Stimulated activated CD8-positive, alpha-beta memory T cell treated with anti-CD3 and anti-CD28 coated beads, Interleukin-15, amount 100 ng/mL, for 48 hours (primary cell): Measurements from ENCODE around the gene GPR42.
"Not testable (repeated sequence)": the region's sequence is repeated elsewhere in the genome, so short reads cannot be mapped to it uniquely, and the experiment has no call there.

Experiments
- DNase-seq, 2 donors: peaks; one replicate each; pipeline ENCODE4 v3.0.0-alpha.2; 2020; ENCODE audit warnings: low read depth in 2 of 2

The GPR42 gene

GRCh38 chr19:35363711-35364425 is 7.0 kb upstream of the GPR42 start:
- DNase-seq = no peak

DNA sequence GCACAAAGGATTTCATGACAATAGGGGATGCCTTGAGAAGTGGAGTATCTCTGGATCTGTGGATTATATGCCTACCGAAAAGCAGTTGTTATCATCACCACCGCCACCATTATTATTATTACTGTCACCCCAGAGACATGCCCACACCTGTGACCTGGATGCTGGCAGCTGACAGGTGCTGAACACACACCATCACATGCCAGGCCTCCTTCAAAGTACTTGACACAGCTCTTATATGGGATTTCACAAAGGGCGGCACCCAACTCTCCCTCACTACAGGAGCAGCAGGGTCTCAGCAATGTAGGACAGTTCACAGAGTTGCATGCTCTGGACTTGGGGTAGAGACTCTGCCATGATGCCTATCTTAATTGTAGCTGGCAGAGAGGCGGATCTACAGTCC is 5.6 kb upstream of the GPR42 start:
- no peak for DNase-seq

DNA sequence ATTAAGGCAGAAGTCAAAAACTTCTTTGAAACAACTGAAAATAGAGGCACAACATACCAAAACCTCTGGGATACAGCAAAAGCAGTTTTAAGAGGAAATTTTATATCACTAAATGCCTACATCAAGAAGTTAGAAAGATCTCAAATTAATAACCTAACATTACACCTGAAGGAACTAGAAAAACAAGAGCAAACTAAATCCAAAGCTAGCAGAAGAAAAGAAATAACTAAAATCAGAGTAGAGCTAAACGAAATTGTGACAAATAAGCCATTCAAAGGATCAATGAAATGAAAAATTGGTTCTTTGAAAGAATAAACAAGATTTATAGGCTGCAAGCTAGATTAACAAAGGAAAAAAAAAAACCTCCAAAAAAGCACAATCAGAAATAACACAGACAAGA is 2.5 kb upstream of the GPR42 start:
- no peak for DNase-seq

- no peak for DNase-seq
These were observed 1.3 kb upstream of the GPR42 start for GRCh38 chr19:35369522-35369921.

- no peak for DNase-seq
These were observed 2.6 kb downstream of the GPR42 start for GRCh38 chr19:35373492-35373891.

DNA sequence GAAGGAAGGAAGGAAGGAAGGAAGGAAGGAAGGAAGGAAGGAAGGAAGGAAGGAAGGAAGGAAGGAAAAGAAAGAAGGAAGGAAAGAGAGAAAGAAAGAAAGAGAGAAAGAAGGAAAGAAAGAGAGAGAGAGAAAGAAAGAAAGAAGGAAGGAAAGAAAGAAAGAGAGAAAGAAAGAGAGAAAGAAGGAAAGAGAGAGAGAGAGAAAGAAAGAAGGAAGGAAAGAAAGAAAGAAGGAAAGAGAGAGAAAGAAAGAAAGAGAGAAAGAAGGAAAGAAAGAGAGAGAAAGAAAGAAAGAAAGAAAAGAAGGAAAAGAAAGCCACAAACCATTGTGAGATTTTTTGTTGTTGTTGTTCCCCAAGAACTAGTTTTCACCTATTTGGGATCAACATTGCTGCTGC is 3.2 kb downstream of the GPR42 start:
- DNase-seq = not testable (repeated sequence)

DNA sequence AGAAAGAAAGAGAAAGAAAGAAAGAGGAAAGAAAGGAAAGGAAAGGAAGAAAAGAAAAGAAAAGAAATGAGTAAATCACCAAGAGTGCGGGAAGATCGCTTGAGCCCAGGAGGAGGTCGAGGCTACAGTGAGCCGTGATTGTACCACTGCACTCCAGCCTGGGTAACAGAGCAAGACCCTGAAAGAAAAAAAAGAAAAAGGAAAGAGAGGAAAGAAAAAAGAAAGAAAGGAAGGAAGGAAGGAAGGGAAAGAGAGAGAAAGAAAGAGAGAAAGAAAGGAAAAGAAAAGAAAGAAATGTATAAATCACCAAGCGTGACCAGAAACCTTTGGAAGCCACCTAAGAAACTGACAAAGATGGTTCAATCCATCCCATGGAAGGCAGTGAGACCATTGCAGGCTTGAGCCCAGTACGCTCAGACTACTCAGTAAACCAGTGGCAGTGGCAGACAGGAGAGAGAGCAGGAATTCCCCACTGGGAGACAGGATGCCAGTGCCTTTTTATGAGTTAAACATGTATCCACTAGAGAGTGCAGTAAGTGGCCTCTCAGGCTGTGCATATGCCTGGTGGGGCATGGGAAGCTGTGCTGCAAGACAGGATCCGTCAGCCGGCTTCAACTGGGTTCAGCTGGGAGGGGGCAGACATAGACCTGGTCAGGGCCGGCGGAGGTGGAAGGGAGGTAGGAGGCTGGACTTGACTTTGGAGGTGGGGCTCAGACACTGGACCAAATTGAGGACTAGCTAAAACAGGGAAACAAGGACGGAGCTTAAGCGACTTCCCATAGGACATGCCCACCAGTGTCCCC is 4.8 kb downstream of the GPR42 start:
- DNase-seq = no peak

DNA sequence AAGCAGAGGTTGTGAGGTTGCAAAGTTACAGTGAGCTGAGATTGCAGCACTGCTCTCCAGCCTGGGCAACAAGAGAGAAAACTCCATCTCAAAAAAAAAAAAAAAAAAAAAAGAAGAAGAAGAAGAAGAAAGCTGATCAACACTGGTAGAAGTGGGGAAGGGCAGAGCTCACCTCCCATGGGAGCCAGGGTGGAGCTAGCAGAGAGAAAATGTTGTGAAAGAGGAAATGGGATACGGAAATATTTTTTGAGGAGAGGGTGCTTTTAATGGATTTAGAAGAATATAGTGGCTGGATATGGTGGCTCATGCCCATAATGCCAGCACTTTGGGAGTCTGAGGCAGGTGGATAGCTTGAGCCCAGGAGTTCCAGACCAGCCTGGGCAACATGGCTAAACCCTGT is 6.8 kb downstream of the GPR42 start:
- DNase-seq = no peak

- no peak for DNase-seq
These were observed 7.5 kb downstream of the GPR42 start for GRCh38 chr19:35378356-35378755.

- not testable (repeated sequence) for DNase-seq
These were observed 8.7 kb downstream of the GPR42 start for GRCh38 chr19:35379545-35379944.

DNA sequence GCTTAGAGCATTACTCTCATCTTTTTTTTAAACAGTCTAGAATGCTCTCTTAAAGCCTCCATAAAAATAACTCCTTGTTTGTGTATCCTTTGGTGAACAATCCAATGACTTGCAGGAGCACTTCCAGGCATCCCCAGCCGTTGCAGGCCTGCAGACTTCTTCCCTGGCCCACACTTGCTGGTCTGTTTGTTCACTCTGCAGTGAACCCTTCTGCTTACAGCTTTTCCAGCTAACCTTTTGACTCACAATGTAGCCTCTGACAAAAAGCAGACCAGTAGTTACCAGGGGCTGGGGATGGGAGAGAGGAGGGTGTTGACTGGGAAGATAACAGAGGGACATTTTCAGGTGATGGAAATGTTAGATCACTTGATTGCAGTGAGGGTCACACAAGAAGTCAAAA is 9.1 kb downstream of the GPR42 start:
- DNase-seq = no peak

DNA sequence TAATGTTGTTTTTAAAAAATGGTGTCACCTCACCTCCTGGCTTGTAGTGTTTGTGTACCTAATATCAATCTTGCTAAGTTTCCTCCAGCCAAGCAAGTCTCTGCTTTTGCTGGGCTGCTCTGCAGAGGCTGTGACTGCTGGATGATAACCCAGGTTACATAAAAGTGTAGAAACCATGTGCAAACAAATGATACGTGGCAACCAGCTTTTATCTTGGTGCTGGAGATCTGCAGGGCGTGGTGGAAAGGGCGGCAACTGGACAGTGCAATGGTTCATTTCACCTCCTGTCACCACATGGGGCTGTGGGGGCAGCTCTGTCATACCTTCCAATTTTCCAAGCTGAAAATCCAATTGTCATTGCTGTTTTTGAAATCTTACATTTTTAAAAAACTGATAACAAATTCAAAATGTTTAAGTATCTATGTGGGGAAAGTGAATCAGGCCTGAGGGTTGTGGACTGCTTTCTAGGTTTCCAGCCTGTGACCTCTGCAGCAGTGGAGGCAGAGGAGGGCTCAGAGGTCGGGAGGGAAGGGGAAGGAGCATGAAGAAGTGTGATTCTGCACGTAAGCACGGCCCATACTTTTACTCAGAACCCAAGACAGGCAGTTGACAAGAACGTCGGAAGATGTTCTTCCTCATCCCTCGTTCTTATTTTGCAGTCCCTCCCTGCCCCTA is 9.7 kb downstream of the GPR42 start:
- DNase-seq = no peak

GRCh38 chr19:35381318-35381717 is 10.4 kb downstream of the GPR42 start:
- DNase-seq = no peak

DNA sequence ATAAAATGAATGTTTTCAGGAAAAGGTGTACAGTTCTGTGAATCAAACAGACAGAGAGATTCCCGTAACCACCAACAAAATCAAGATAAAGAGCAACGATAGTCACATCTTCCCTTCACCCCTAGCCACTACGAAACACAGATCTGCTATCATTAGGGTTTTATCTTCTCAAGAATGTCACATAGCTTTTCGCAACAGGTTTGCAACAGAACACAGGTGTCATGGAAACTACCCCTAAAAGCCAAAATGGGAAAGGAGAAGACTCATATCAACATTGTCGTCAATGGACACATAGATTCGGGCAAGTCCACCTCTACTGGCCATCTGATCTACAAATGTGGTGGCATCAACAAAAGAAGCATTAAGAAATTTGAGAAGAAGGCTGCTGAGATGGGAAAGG is 11.1 kb downstream of the GPR42 start:
- no peak for DNase-seq

- no peak for DNase-seq
These were observed 12.7 kb downstream of the GPR42 start for GRCh38 chr19:35383536-35383935.

- no peak for DNase-seq
These were observed 17.6 kb downstream of the GPR42 start for GRCh38 chr19:35388277-35389054.

DNA sequence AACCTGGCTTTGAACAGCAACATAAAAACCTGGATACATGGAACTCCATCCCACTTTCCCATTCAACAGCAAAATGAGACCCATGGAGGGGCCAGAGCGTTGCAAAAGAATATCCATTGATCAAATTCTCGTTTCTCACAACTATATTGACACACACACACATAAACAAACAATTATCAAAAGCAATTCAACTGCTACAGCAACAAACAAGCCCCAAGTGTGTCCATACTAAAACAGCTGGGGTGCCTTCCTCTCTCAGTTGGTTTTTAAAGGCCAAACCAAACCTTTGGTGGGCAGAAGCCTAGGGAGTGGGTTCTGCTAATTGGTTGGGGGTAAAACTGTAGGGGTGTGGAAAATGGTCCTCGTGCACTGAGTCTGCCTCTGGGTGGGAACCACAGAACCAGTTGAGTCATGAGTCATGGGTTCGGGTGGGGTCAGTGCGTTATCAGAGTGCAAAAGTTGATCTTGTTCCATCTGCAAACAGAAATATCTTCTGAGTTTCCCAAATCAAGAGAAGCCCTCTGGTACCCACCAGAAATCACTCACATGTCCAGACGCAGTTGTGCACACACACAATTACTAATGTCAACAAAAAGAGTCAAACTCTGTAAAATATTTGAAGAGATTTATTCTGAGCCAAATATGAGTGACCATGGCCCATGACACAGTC is 18.5 kb downstream of the GPR42 start:
- DNase-seq = no peak

GRCh38 chr19:35392742-35393715 is 22.2 kb downstream of the GPR42 start:
- no peak for DNase-seq

DNA sequence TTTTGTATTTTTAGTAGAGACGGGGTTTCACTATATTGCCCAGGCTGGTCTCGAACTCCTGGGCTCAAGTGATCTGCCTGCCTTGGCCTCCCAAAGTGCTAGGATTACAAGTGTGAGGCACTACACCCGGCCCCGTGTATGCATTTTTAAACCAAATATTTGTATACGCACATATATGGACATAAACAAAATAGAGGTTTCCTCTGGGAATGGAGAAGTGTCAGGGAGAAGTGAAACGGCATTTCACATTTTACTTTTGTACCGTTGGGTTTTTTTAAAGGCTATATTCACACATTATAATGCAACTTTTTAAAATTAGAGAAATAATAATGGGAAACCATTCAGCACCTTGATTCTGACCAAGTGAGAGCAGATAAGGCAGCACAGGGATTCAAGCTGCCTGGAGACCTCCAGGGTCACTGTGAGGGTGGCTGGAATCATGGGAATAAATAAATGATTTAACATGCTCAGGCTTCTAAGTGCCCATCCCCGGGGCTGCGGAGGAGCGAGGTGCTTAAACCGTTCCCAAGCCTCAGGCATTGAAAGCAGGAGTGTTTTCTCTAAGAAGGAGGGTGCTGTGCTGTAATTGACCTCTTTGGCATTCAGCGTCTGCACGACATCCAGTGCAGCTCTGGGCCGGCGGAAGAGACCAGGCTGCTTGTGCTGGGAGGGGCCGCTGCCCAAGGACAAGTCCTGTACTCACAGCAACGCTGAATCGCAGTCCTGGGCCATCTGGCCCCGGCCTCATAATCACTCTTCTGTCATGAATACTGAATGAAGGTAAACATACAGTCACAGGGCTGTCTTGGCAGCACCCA is 24.7 kb downstream of the GPR42 start:
- DNase-seq = no peak
